Retina (tissue), 1 donor: ENCODE data around the gene LAMTOR4.

Source experiments
- DNase-seq: peaks from one replicate; pipeline ENCODE4 v3.0.0-alpha.2; 2016

The LAMTOR4 gene

DNA sequence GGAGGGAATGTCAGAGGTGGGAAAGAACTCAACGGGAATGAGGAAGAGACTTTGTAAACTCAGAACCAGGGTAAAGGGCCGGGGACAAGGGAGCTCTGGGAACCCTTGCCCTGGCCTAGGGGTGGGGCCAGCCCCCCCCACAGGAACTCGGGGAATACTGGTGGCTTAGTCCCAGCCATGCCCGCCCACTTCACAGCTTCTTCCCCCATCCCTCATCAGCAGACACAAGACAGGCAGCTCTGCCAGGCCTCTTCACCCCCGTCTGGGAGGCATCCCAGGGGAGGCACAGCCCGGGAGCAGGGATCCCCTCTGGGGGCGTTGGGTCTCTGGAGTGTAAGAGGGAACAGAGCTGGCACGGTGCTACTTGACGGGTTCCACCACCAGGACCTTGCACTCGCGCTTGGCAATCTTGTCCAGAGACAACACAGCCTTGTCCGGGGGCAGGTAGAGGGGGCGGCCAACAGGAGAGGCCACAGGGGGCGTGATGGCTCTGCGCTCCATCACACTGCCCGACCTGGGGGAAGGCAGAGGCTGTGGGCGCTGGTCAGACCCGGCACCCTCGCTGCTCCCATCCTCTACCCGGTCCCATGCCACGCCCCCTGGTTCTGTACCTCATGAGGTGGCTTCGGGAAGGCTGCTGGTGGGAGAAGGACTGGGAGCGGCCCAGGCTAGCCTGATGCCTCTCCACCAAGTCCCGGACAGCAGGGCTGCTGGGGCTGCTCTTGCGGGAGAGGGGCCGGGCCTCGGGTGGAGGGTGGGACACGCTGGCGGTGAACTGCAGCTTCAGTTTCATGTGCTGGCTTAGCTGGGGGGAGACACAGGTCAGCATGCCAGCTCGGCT, 6.2 kb downstream of the LAMTOR4 start:
- no peak for DNase-seq

DNA sequence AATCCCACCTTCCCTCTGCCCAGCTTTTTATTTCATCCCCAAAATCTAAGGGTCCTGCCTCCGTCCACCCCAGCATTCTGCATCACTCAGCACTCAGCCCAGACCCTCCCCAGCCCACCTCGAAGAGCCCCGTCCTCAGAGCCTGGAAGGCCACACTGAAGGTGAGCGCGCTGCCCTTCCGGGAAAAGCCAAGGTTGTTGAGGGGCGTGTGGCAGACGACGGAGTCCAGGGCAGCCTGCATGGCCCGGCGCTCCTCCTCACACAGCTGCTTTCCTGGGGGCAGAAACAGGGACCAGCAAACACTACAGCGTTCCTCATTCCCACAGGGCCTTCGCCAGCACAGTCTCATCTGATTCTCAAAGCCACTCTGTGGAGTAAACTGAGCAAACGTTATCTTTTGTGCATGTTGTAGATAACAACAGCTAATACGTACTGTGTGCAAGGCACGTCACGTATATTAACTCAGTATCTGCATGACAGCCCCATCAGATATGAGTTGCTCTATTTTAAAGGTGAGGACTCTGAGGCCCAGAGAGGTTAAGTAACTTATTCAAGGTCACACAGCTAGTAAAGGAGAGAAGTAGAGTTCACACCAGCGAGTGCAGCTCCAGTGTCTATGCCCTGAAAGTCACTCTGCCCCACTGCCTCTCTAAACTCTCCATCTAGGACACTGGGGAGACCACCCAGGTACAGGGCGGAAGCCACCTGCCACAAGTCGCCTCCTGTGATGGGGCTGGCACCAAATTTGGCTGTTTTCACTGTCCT, 7.0 kb downstream of the LAMTOR4 start:
- no peak for DNase-seq

DNA sequence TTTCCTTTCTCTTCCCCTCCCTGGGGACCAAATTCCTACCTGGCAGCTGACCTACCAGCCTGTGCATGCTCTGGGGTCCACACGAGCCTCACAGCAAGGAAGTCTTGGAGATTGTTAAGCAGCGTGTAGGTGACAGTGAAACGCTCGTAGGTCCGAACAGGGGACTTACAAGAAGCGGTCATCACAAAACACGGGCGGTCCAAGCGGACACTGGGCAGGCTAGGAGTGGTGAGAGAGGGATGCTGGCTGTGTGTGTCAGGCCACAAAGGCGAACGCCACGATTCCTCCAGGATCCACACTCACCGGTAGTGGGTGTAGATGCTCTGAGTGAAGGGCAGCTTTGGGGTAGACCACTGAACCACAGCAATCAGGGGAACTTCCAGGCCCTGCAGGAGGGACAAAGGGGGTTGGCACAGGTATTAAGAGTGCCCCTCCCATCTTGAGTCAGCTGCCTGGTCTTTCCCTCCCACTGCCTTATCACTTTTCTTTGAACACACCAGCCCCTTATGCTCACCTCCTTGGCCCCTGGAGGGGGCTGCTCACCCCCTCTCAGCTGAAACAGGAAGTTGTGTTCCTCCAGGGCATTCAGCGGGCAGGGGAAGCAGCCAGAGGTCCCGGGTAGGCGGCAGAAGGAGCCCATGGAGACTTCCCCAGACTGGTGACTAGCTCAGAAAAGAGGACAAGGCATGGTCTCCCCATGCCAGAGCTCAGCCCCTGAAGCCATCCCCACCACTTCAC, 7.8 kb downstream of the LAMTOR4 start:
- no peak for DNase-seq

DNA sequence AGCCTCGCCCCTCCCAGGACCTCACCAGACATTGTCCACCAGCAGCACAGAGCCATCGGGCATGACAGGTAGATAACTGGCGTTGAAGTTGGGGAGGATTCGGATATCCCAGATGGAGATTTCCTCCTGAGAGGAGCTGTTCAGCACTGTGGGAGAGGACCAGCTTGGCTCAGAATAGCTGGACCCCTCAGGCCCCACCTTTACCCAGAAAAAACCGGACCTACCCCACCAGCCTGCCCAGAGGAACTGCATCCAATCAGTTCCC, 8.3 kb downstream of the LAMTOR4 start:
- DNase-seq = no peak

DNA sequence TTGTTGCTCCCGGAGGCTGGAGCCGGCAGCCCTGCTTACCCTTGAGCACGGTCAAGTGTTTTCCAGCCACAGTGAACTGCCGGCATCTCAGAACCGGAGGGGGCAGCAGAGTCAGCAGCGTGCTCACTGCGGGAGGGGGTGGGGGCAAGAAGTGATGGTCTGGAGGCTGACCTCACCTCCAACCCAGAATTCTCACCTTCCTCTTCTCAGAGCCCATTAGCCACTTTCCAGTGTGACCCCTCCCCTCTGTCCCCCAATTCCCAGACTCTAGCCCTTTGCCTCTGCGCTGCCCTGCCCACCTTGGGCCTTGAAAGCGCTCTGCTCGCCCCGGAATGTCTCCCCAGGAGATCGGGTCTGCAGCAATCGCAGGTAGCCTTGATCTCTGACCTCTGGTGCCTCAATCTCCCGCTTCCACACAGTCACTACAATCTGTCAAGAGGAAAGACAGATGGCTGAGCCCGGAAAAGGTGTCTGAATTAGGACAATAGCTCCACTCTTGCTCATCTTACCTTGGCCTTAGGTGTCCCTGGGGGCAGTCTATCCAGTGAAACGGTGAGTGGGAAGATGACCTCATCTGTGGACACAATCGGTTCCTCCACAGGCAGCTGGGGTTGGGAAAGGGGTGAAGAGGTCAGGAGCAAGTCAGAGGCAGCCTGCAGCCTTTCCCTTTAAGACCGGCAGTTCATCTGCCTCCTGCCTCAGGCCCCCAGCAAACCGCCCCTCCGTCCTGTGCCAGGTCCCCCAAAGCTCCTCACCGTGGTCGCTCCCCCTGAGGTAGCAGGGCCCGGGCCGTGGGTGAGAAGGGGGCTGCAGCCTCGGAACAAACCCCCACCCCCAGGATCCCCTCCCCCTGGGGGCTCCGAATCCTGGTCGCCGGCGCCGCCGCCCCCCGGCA, 8.9 kb downstream of the LAMTOR4 start:
- peak; percentile 11 for DNase-seq

DNA sequence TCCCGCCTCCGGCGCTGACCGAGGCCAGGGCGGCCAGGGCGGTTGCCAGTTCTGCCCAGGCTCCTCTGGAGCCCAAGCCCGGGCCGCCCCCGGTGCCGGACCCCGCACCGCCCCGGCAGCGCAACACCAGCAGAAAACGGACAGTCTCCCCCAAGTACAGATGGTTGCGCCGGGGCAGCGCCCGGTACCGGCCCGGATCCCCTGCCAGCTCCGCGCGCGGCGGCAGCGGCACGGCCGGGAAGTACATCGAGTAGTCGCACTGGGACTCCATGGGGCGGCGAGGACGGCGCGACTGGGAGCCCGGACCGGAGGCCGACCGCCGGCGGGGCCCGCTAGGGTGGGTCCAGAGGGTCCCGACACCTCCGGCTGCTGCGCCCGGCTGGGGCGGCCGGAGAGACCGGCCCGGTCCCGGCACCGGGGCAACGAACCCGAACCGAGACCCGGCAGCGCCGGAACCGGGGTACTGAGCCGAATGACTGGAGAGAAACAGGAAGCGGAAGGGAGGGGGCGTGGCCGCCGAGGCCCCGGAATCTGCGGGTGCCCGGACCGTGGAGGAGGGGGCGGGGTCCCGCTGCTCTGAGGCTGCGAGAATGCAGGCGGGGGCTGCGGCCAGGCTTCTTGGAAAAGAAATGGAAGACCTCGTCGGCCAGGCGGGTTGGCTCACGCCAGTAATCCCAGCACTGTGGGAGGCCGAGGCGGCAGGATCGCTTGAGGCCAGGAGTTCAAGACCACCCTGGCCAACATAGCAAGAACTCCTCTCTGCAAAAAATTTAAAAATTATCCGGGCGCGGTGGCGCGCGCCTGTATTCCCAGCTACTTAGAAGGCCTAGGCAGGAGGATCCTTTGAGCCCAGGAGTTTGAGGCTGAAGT, 9.7 kb downstream of the LAMTOR4 start, which contains the start of gene TRAPPC14:
TRAPPC14 (minus strand) TSS at position 495 of the 870 bp plus-strand sequence; CDS start at position 271, 224 bp downstream.
- peak; percentile 94 for DNase-seq

DNA sequence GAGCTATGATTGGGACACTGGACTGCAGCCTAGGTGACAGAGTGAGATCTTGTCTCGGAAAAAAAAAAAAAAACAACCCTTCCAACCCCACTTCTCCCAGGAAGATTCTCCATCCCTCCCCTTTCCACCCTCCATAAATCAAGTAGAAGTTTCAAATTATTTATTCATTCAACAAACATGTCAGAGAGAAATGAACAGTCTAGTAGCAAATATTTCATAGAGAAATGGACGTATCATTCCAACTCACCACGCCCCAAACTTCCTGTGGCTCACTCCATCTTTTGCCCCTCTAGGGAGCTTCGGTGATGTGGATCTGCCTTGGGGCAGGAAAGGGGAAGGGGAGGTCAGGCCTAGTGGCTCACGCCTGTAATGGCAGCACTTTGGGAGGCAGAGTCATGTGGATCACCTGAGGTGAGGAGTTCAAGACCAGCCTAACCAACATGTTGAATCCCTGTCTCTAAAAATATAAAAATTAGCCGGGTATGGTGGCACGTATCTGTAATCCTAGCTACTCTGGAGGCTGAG, 10.4 kb downstream of the LAMTOR4 start:
- DNase-seq = no peak

DNA sequence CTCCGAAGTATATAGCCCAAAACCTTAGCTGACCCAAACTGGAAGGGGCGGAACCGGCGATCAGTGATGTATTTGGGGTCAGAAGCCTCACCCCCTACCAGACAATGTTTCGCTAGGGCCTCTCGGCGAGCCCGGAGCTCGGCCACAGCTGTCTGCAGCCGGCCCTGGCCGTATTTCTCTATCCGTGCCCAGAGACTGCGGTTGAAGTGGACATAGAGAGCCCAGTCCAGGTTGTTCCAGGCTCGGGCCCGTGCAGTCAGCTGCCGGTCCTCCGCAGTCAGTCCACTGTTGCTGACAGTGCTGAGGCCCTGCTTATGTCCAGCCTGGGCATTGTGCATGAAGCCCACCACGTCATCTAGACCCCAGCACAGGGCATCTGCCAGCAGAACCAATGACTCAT, 11.3 kb downstream of the LAMTOR4 start:
- DNase-seq = no peak

DNA sequence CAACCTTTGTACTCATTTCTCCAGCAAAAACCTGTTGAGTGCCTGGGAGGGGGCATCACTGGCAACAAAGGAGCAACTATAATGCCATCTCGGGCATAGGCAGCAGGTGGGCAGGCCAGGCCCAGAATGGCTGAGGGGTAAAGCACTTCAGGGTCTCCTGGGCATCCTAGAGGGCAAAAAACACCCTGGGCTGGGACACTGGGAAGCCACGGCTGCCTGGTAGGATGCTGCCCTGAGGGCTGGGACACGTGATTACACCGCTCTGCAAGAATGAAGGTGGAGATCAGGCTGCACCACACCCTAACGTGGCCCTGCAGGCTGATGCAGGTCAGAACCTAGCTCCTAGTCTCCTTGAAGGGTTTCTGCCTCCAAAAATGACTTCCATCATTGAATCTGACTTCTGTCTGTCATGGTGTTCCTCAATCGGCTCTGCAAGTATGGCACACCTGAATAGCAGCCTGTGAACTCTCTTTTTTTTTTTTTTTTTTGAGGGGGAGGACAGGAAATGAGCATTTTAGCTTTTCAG, 14.4 kb downstream of the LAMTOR4 start:
- no peak for DNase-seq

DNA sequence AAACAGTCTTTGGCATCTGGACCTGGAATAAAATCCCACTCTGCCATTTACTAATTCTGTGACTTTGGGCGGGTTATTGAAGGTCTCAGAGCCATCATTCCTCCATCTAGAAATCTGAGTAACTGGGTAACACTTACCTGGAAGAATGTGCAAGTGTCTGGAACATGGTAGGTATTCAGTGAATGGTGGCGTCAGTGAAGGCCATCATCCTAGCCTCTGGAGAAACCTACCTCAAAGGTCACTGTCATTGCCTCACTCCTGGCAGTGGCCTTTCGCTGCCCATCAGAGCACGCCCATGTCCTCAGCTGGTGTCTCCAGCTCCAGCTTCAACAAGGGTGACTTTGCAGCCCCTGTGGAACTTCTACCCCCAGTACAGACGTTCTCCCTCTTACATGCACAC, 15.2 kb downstream of the LAMTOR4 start:
- no peak for DNase-seq

DNA sequence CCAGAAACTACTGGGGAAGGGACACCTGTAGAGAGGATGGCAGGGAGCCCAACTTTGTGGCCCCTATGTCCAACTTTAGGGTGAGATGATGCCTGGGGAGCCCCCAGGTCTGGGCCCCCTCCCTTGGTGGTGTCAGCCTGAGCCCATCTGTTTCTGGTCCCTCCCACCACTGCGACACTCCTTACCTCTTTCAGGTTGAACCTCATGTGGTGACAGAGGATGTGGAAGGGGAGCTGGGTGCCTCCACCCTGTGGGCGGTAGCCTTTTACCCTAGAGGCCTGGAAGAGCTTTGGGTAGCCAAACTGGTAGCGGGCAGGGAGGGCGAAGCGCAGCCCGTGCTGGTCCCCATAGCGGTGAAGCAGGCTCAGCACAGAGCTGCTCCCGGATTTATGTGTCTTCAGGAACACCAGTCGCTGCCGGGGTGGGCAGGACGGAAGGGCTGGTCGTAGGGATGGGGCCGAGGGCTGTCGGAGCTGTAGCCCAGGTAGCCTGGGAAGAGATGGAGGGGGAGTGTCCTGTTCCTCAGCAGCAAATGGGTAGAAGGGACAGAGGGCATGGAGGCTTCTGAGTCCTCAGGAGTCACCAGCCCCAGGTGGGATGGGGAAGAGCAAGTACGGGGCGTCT, 17.7 kb downstream of the LAMTOR4 start:
- no peak for DNase-seq

DNA sequence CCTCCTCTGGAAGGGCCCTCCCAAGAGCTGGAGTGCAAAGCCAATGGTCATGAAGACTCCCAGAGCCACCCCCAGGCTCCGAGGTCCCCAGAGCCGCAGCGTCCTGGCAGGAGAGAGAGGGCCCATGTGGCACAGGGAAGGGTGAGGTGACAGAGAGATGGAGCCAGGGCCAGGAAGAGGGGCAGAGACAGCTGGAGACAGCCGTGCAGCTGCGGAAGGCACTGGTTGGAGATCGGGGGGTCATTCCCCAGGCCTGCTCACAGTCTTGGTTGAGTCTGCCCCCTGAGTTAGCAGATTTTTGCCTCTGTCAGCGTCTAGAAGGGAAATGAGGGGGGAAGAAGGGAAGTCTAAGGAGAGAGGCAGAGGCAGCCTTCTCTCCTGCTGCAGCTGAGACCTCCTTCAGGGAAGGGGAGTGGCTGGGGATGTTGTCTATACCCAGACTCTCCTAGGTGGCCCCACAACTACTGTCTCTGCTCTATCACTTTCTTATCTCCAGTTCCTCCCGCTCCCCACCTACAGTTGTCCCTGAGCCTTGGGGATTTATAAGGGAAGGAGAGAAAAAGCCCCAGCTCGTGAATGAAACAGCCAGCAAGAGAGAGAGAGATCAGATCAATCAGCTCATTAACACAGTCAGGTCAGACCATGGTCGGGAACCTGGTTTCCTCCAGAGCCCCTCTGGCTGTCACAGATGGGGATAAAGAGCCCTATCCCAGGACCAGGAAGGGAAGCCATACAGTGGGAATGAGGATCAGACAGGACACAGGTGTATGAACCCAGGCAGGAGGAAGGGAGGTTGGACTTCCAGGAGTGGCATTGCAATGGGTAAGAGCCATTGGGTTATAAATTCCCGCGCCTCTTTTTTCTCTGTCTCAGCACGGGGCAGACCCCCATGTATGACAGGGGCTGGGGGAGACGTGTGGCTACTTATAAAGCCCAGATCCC, 18.5 kb downstream of the LAMTOR4 start:
- peak; percentile 34 for DNase-seq

DNA sequence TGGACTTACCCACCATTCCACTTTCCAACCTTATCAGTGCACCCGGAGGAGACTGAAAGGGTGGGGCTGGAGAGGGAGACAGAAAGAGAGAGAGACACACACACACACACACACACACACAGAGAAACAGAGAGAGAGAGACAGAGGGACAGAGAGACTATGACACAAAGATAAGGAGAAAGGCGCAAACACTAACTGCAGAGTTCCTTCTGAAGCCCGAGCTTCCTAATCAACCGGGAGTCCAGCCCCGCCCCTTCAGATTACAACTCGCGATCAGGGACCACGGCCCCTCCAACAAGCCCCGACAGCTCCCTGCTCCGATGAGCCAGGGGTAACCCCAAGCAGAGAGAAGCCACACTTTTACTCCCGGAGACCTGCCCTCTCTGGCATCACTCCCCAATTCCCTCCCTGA, 19.2 kb downstream of the LAMTOR4 start:
- DNase-seq = no peak

DNA sequence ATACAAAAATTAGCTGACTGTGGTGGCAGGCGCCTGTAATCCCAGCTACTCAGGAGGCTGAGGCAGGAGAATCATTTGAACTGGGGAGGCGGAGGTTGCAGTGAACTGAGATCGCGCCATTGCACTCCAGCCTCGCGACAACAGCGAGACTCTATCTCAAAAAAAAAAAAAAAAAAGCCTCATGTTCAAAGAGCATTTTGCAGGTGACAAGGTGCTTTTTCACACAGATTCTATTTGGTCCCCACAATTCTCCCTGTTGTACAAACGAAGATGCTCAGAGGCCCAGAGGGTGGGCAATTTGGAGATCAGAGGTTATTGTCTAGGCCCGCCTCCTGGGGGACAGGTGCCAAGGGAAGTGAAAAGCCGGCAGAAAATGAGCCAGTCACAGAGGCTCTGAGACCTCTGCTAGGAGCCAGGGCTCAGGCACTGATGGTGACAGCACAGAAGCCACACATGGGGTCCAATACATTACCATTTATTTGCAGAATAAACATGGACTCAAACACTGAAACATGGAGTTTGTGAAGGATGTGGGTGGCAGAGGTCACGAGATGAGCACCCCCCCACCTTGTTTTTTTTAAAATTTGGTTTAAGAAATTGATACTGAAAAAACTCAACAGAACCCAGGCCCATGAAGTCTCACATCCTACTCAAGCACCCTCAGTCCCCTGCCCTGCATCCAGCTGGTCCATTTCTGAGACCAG, 20.6 kb downstream of the LAMTOR4 start:
- no peak for DNase-seq

DNA sequence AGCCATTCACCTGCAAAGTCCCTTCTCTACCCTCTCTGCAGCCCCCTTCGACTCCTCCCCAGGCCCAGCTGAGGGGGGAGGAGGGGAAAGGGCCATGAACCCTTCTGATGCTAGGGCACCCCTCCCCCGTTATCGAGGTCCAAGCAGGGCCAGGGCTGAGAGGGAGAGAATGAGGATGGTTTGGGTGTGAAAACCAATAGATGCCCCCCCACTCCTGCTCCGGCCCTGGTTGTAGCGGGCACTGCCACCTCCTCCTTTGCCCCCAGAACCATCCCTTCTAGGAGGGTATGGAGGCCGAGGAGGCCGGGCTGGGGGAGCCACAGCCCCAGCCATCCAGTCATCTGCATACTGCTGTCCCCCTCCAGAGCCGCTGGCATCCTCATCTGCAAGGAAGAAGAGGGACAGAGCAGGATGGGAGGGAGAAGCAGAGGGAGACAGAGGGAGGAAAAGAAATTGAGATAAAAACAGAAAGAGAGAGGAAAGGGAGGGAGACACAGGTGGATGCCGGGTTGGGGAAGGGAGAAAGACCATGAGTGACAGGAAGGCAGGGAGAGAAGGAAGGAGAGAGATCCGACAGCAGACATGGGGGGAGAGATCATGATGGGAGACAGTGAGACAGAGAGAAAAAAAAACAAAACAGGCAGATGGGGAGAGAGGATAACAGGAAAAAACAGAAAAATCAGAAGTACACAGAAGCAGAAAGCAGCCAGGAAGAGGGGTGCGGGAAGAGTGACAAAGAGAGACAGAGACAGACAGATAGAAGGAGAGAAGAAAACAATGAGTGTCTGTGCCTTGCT, 21.6 kb downstream of the LAMTOR4 start:
- no peak for DNase-seq

DNA sequence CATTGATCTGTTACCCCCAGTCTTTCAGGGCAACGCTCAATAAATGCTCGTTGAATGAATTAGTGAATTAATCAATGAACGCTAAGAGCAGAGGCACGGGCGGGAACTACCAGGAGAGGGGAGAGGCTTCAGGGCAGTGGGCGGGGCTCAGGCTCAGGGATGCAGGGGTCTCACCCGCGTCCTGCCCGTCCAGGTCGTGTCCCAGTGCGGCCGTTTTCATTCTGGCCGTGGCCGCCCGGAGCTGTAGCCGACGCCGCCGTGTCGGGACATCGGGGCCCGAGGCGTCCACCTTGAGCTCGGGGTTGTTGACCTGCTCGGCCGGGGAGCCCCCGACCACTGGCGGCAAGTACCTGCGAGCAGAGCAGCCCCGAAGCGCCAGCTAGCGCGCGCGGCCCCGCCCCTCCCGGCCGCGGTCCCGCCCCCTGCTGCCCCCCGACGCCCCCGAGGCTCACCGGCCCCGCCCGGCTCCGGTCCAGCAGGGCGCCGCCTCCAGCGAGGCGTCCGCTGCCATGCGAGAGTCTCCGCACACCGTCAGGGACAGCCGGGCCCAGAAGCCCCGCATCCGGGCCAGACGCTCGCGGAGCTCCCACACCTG, 22.5 kb downstream of the LAMTOR4 start:
- peak; percentile 56 for DNase-seq

DNA sequence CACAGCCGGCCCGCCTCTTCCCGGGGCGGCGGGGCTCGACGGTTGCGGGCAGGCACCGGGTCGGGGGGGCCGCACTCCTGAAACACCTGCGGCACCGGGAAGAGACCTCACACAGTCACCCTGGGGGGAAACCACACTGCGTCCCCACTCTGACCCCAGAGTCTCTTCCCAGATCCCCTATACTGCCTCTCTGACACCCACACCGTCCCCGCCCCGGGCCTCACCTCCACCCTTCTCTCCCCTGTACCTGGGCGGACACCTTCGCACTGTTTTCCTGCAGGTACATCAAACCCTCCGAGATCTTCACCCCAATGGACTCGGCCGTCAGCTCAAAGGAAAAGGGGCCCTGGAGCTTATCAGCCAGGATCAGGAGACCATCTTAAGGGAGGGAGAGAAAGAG, 23.1 kb downstream of the LAMTOR4 start:
- peak; percentile 14 for DNase-seq
